NCI-H1694 (cell line): ENCODE data around the gene SIT1.

ENCODE experiments used
- DNase-seq: peaks from one replicate; lab custom pipeline; 2025; lab: John Stamatoyannopoulos, UW

Gene SIT1

GRCh38 chr9:35682520-35683315 lies 32.0 kb upstream of the SIT1 start:
- no peak for DNase-seq

GRCh38 chr9:35682051-35682450 lies 31.3 kb upstream of the SIT1 start:
- DNase-seq = no peak

- DNase-seq = no peak
Observed at GRCh38 chr9:35681341-35682002, 30.7 kb upstream of the SIT1 start.

- DNase-seq = no peak
Observed at GRCh38 chr9:35680331-35681105, 29.8 kb upstream of the SIT1 start.

GRCh38 chr9:35679766-35680330 lies 29.1 kb upstream of the SIT1 start:
- DNase-seq = no peak

- DNase-seq = no peak
Observed at GRCh38 chr9:35679091-35679490, 28.4 kb upstream of the SIT1 start.

- DNase-seq = no peak
Observed at GRCh38 chr9:35675732-35676392, 25.1 kb upstream of the SIT1 start.

GRCh38 chr9:35675204-35675603 lies 24.5 kb upstream of the SIT1 start:
- no peak for DNase-seq

GRCh38 chr9:35674025-35674361 lies 23.3 kb upstream of the SIT1 start:
- DNase-seq = no peak

- peak; percentile 48 for DNase-seq
Observed at GRCh38 chr9:35673132-35674024, 22.6 kb upstream of the SIT1 start, which contains the start of gene CA9. Gene CA9 (plus strand): TSS chr9:35673928. CDS start chr9:35673960, 32 bp downstream.

GRCh38 chr9:35669331-35670145 lies 18.8 kb upstream of the SIT1 start:
- DNase-seq = no peak

GRCh38 chr9:35667939-35668338 lies 17.2 kb upstream of the SIT1 start:
- no peak for DNase-seq

- no peak for DNase-seq
Observed at GRCh38 chr9:35666549-35666948, 15.8 kb upstream of the SIT1 start.

GRCh38 chr9:35666045-35666444 lies 15.3 kb upstream of the SIT1 start:
- no peak for DNase-seq

- no peak for DNase-seq
Observed at GRCh38 chr9:35665471-35665818, 14.7 kb upstream of the SIT1 start.

GRCh38 chr9:35664531-35665470 lies 14.1 kb upstream of the SIT1 start, which contains the start of gene ARHGEF39:
Gene ARHGEF39 (minus strand): TSS chr9:35665195. CDS start chr9:35665169, 26 bp downstream.
- DNase-seq = peak; percentile 50

GRCh38 chr9:35662437-35662836 lies 11.7 kb upstream of the SIT1 start:
- DNase-seq = no peak

GRCh38 chr9:35661756-35662350 lies 11.1 kb upstream of the SIT1 start:
- DNase-seq = no peak
